Body of pancreas (tissue), 4 donors: ENCODE measurements around the gene NCSTN. TPM values are rescaled to one million over a fixed set of nuclear protein-coding genes. Genes with fewer than 3 reads are reported as not detected.

Source experiments
- ATAC-seq: fragments of 150-250 bp; one replicate; pipeline ENCODE4 v1.9.1; 2016
- DNase-seq, 4 donors: peaks; one replicate each; pipeline ENCODE4 v3.0.0-alpha.2; 2019
- H3K27ac ChIP-seq, 4 donors: fragments of 200-600 bp; sonication (generic); 1 replicate in 3 of 4; 2 replicates in 1 of 4; pipeline versions ENCODE4 v1.5.1 to v1.6.1; 2016 to 2019; ENCODE audit warnings: mild to moderate bottlenecking in 1 of 4, mixed read lengths in 1 of 4, moderate library complexity in 1 of 4
- H3K27me3 ChIP-seq, 2 donors: fragments of 200-600 bp; sonication (generic); one replicate each; pipeline ENCODE4 v1.6.0; 2016; ENCODE audit warnings: mild to moderate bottlenecking in 1 of 2
- H3K36me3 ChIP-seq, 2 donors: fragments of 200-600 bp; sonication (generic); replicated peaks in 1 of 2; 2 replicates each; pipeline ENCODE4 v1.5.1; 2016; ENCODE audit warnings: low read depth in 2 of 2; ENCODE audit not compliant: insufficient read depth in 1 of 2
- H3K4me1 ChIP-seq: fragments of 200-600 bp; sonication (generic); one replicate; pipeline ENCODE4 v1.6.0; 2016
- H3K4me3 ChIP-seq, 2 donors: fragments of 200-600 bp; sonication (generic); 1 replicate in 1 of 2; 2 replicates in 1 of 2; pipeline ENCODE4 v1.5.1; 2016 to 2019
- H3K9me3 ChIP-seq, 3 donors: fragments of 200-600 bp; sonication (generic); 1 replicate in 2 of 3; 2 replicates in 1 of 3; pipeline ENCODE4 v1.5.1; 2016
- POLR2A ChIP-seq, 3 donors: fragments of 450-650 bp; IDR thresholded peaks; one replicate each; pipeline ENCODE4 v1.6.1; 2016; ENCODE audit warnings: antibody characterized with exemption in 3 of 3, mild to moderate bottlenecking in 2 of 3
- WGBS, 2 donors: methylation state at CpG; one replicate each; pipeline ENCODE4 v1.1.5; 2017; 5-methylcytosine and 5-hydroxymethylcytosine counted together
- intact Hi-C: fragments of 100-400 bp; cut with DNase I; formaldehyde crosslinking; loops from one replicate; pipeline ENCODE4 v1.15.1; 2023
- total RNA-seq, 2 donors: library from RNA; depleted of rRNA; stranded (reverse); fragments of >200 nt; gene quantifications; one replicate each; pipeline ENCODE4 v1.1.0, GENCODE V29; 2016
- TF ChIP-seq, protein P1 (sequence below), 7 experiments: fragments of 450-650 bp in 4 of 7; fragments of 200-600 bp in 3 of 7; sonication (generic) in 3 of 7; IDR thresholded peaks; one replicate each; pipeline ENCODE4 v1.5.1; 2016 to 2019; ENCODE audit warnings: antibody characterized with exemption in 7 of 7

The NCSTN gene
- total RNA-seq, 2 donors from 2014 or later = 30.7 to 39.2 TPM

DNA sequence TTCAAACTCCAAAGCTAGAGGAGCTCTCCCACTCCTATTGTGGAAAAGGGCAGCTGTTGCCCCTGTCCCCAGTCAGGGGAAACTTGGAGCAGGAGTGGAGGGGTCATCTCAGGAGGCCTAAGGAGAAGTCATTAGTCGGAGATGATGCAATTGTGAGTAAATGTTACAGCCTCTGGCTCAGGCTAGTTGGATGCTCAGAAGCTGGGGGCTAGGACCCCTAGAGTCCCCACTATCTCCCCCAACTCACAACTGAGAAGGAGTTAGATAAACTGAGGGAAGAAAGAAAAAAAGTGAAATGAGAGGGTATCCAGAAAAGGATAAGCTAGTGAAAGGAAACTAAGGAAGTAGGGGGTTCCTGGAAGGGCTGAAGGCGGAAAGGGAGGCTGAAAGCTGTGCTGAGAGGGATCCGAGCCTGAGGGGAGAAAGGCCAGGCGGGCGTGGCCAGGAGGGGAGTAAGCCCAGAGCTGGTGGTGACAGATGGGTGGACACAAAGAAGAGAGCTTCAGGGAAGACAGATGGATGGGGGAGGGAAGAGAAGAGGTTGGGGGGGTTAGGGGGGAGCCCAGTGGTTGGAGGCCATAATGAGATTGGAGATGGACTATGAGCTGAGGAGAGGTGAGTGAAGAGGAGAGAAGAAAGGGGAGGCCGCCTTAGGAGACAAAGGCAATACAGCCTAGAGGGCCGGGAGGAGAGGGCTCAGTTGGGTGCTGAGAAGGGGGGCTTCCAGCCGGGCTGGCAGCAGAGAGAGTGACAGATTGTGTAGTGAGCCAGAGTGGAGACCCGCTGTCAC, 19.2 kb downstream of the NCSTN start:
- Histone ChIP-seq H3K4me1 (no peaks in the 10 kb centered on the region), H3K27ac (no peak overlapping the region), H3K27me3 (no peaks in the 10 kb centered on the region), H3K4me3 (no peak overlapping the region), H3K9me3 (no peaks in the 10 kb centered on the region), H3K36me3 (peaks cover 0 to 6% of the 10 kb centered on the region in 2 donors)
- TF ChIP-seq, protein P1, sequence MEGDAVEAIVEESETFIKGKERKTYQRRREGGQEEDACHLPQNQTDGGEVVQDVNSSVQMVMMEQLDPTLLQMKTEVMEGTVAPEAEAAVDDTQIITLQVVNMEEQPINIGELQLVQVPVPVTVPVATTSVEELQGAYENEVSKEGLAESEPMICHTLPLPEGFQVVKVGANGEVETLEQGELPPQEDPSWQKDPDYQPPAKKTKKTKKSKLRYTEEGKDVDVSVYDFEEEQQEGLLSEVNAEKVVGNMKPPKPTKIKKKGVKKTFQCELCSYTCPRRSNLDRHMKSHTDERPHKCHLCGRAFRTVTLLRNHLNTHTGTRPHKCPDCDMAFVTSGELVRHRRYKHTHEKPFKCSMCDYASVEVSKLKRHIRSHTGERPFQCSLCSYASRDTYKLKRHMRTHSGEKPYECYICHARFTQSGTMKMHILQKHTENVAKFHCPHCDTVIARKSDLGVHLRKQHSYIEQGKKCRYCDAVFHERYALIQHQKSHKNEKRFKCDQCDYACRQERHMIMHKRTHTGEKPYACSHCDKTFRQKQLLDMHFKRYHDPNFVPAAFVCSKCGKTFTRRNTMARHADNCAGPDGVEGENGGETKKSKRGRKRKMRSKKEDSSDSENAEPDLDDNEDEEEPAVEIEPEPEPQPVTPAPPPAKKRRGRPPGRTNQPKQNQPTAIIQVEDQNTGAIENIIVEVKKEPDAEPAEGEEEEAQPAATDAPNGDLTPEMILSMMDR (IDR thresholded peaks at IDR 0.05) = no peak
- TF ChIP-seq POLR2A (IDR thresholded peaks at IDR 0.05) = no peak
- intact Hi-C loops = no loop called here
- 81 to 84% methylated on average over 9 of the region's 9 CpGs for WGBS, 2 donors
- no peak for ATAC-seq
- no peak for DNase-seq

DNA sequence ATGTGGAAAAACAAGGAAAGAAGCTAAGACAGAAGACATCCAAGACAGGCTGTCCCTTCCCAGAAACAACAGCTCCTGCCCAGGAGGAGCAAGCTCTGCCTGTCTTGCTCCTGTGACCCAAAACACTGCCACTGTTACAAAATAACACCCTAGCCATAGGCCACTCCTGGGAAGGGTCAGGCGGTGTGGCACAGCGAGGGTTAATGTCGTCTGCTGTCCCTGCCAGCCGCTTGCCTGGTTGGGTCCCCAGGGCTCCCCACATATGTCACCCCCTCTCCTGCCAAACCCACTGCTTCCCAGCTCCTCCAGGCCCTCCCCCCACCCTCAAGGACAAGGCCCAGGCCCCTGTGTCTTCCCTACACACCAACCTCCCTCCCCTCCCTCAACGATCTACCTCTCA, 19.8 kb downstream of the NCSTN start:
- DNase-seq (no peak), ATAC-seq (no peak)
- 41 to 49% methylated on average over 5 of the region's 5 CpGs for WGBS, 2 donors
- Histone ChIP-seq H3K9me3 (no peaks in the 10 kb centered on the region), H3K4me1 (no peaks in the 10 kb centered on the region), H3K27ac (no peak overlapping the region), H3K36me3 (peaks cover 0 to 2% of the 10 kb centered on the region in 2 donors), H3K4me3 (no peak overlapping the region), H3K27me3 (no peaks in the 10 kb centered on the region)
- TF ChIP-seq, protein P1 (IDR thresholded peaks at IDR 0.05) = no peak
- no peak for TF ChIP-seq POLR2A (IDR thresholded peaks at IDR 0.05)
- intact Hi-C loops = no loop called here

DNA sequence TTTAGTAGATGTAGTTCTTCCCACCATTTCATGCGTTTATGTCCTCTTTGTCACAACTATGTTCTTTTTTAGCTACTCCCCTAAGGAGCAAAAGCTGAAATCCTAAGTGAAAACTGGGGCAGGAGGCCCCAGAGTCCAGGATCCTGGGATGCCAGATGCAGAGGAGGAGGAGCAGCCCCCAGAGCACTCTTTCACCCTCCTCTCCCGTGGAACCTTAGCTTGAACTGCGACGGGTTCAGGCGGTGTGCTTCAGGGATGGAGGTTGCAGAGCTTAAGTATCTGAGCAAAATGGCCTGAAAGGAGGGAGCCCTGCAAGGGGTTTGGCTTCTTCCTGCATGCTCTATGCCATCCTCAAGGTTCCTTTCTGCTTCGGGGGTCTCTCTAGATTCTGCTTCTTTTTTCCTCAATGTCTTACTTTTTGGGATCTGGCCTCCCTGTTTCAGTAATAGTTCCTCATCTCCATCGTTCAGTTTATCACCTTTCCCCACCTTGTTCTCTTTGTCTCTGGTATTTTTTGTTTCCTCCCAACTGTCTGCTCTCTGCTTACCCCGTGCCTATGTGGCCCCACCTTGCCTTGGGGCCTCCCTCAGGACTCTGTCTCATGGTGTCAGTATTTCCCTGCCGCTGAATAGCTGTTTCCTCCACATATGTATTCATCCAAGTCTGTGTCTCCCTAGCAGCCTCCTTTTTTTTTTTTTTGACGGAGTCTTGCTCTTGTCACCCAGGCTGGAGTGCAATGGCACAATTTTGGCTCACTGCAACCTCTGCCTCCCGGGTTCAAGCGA, 21.0 kb downstream of the NCSTN start:
- intact Hi-C loops = no loop called here
- ATAC-seq (no peak), DNase-seq (no peak)
- Histone ChIP-seq H3K4me1 (no peaks in the 10 kb centered on the region), H3K27ac (no peak overlapping the region), H3K27me3 (no peaks in the 10 kb centered on the region), H3K4me3 (no peak overlapping the region), H3K9me3 (no peaks in the 10 kb centered on the region), H3K36me3 (no peaks in the 10 kb centered on the region)
- TF ChIP-seq POLR2A (IDR thresholded peaks at IDR 0.05) = no peak
- TF ChIP-seq, protein P1 (IDR thresholded peaks at IDR 0.05) = no peak
- 70% methylated on average over 12 of the region's 12 CpGs for WGBS, 2 donors

DNA sequence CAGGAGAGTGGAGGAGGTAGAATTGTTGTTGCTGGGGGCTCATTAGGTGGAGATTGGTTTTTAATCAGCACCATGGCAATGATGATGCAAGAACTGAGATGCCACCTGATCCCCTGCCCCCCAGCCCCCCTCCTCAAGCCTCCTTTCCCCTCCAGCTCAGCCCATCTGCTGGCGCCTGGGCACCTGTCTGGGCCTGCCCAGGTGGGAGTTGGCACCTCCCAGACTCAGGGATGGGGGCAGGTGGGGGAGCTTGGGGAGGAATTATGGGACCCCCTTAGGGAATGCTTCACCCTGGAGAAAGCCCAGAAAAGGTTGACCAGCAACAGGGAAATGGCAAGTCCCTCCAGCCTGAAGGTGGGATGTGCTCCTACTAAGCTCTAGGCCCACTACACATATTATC, 22.1 kb downstream of the NCSTN start:
- no peak for TF ChIP-seq POLR2A (IDR thresholded peaks at IDR 0.05)
- TF ChIP-seq, protein P1 (IDR thresholded peaks at IDR 0.05) = no peak
- no peaks in the 10 kb centered on the region for H3K4me1 ChIP-seq
- H3K27me3 ChIP-seq = no peaks in the 10 kb centered on the region
- H3K9me3 ChIP-seq = no peaks in the 10 kb centered on the region
- WGBS, 2 donors = 91 to 100% methylated on average over 1 of the region's 1 CpG
- H3K36me3 ChIP-seq = no peaks in the 10 kb centered on the region
- no peak overlapping the region for H3K27ac ChIP-seq
- ATAC-seq (no peak), DNase-seq (no peak)
- no peak overlapping the region for H3K4me3 ChIP-seq
- intact Hi-C loops = no loop called here
